Measurements from ENCODE around the gene CREBZF.

GRCh38 chr11:85652786-85653447 is 12.0 kb downstream of the CREBZF start:
- TF ChIP-seq, protein P1, sequence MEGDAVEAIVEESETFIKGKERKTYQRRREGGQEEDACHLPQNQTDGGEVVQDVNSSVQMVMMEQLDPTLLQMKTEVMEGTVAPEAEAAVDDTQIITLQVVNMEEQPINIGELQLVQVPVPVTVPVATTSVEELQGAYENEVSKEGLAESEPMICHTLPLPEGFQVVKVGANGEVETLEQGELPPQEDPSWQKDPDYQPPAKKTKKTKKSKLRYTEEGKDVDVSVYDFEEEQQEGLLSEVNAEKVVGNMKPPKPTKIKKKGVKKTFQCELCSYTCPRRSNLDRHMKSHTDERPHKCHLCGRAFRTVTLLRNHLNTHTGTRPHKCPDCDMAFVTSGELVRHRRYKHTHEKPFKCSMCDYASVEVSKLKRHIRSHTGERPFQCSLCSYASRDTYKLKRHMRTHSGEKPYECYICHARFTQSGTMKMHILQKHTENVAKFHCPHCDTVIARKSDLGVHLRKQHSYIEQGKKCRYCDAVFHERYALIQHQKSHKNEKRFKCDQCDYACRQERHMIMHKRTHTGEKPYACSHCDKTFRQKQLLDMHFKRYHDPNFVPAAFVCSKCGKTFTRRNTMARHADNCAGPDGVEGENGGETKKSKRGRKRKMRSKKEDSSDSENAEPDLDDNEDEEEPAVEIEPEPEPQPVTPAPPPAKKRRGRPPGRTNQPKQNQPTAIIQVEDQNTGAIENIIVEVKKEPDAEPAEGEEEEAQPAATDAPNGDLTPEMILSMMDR (tag by site-specific recombination; IDR thresholded peaks at IDR 0.05), result no peak
- TF ChIP-seq GLI2 (tag by site-specific recombination; IDR thresholded peaks at IDR 0.05; ENCODE audit: borderline replicate concordance, low read depth) (no peak), ZNF785 (tag by site-specific recombination; IDR thresholded peaks at IDR 0.05) (no peak), ZBTB17 (tag by site-specific recombination; IDR thresholded peaks at IDR 0.05) (no peak), ZNF274 (IDR thresholded peaks at IDR 0.05; ENCODE audit: low read length) (no peak), ZNF274 (tag by site-specific recombination; IDR thresholded peaks at IDR 0.05; ENCODE audit: borderline replicate concordance) (no peak), MYNN (tag by site-specific recombination; IDR thresholded peaks at IDR 0.05; ENCODE audit: borderline replicate concordance) (no peak), ZNF580 (tag by site-specific recombination; IDR thresholded peaks at IDR 0.05) (no peak), TCF7L2 (IDR thresholded peaks at IDR 0.05; ENCODE audit: borderline replicate concordance, low read depth, low read length) (no peak), ZSCAN18 (tag by site-specific recombination; IDR thresholded peaks at IDR 0.05) (no peak), ZNF138 (tag by site-specific recombination; IDR thresholded peaks at IDR 0.05; ENCODE audit: borderline replicate concordance) (no peak), ZNF121 (tag by site-specific recombination; IDR thresholded peaks at IDR 0.05) (no peak)

All from HEK293 (cell line).